ENCODE data around the gene TMEM63A. TPM values are rescaled to one million over a fixed set of nuclear protein-coding genes. Genes with fewer than 3 reads are reported as not detected.

TMEM63A gene
- total and polyA plus RNA-seq, 2 of the 13 experiments (the other 11 are each of a cell fraction or from before 2014, with no cell fraction given) = 23.9 to 53.3 TPM

DNA sequence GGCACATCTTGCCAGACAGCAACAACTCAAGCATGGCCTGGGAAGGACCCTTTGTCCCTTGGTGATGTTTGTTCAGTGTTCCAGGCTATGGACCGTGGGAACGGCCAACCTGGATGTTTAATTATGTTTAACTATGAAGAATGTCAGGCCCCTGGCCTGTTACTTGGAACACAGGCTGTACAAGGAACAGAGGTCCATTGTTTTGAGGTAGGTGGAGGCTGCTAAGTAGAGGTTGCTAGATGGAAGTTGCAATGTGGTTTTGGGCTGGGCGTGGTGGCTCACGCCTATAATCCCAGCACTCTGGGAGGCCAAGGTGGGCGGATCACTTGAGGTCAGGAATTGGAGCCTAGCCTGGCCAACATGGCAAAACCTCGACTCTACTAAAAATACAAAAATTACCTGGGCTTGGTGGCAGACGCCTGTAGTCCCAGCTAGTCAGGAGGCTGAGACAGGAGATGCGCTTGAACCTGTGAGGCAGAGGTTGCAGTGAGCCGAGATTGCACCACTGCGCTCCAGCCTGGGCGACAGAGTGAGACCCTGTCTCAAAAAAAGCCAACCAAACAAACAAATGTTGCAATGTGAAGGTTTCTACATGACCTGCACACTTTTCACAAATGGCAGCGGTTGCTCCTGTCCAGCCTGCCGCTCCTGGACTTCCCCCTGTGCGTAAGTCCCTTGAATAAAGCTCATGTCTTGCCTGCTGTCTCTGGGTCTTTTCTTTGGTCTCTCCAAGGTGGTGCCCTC, 9.2 kb upstream of the TMEM63A start (continued):
- TF ChIP-seq, protein P1, sequence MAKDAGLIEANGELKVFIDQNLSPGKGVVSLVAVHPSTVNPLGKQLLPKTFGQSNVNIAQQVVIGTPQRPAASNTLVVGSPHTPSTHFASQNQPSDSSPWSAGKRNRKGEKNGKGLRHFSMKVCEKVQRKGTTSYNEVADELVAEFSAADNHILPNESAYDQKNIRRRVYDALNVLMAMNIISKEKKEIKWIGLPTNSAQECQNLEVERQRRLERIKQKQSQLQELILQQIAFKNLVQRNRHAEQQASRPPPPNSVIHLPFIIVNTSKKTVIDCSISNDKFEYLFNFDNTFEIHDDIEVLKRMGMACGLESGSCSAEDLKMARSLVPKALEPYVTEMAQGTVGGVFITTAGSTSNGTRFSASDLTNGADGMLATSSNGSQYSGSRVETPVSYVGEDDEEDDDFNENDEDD (CRISPR knock-in tag; IDR thresholded peaks at IDR 0.05; ENCODE audit: borderline replicate concordance) = no peak
- TF ChIP-seq NCOA1 (CRISPR knock-in tag; IDR thresholded peaks at IDR 0.05) = no peak
- no peak for TF ChIP-seq ZNF317 (CRISPR knock-in tag; IDR thresholded peaks at IDR 0.05)
- no peak for TF ChIP-seq ZNF652 (CRISPR knock-in tag; IDR thresholded peaks at IDR 0.05; ENCODE audit: borderline replicate concordance, low read depth)
- TF ChIP-seq, protein P2, sequence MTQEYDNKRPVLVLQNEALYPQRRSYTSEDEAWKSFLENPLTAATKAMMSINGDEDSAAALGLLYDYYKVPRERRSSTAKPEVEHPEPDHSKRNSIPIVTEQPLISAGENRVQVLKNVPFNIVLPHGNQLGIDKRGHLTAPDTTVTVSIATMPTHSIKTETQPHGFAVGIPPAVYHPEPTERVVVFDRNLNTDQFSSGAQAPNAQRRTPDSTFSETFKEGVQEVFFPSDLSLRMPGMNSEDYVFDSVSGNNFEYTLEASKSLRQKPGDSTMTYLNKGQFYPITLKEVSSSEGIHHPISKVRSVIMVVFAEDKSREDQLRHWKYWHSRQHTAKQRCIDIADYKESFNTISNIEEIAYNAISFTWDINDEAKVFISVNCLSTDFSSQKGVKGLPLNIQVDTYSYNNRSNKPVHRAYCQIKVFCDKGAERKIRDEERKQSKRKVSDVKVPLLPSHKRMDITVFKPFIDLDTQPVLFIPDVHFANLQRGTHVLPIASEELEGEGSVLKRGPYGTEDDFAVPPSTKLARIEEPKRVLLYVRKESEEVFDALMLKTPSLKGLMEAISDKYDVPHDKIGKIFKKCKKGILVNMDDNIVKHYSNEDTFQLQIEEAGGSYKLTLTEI (CRISPR knock-in tag; conservative IDR thresholded peaks at IDR 0.05) = no peak
- TF ChIP-seq RXRA (CRISPR knock-in tag; IDR thresholded peaks at IDR 0.05) = no peak
- TF ChIP-seq NAIF1 (CRISPR knock-in tag; IDR thresholded peaks at IDR 0.05; ENCODE audit: borderline replicate concordance) = no peak
- TF ChIP-seq, protein P3, sequence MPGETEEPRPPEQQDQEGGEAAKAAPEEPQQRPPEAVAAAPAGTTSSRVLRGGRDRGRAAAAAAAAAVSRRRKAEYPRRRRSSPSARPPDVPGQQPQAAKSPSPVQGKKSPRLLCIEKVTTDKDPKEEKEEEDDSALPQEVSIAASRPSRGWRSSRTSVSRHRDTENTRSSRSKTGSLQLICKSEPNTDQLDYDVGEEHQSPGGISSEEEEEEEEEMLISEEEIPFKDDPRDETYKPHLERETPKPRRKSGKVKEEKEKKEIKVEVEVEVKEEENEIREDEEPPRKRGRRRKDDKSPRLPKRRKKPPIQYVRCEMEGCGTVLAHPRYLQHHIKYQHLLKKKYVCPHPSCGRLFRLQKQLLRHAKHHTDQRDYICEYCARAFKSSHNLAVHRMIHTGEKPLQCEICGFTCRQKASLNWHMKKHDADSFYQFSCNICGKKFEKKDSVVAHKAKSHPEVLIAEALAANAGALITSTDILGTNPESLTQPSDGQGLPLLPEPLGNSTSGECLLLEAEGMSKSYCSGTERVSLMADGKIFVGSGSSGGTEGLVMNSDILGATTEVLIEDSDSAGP (CRISPR knock-in tag; IDR thresholded peaks at IDR 0.05; ENCODE audit: borderline replicate concordance) = 0 out of 2 replicates have a peak, but pooled peaks have one; percentile 7
- TF ChIP-seq CBX1 (IDR thresholded peaks at IDR 0.05; ENCODE audit: low read depth) = no peak
- TF ChIP-seq ZNF138 (CRISPR knock-in tag; IDR thresholded peaks at IDR 0.05; ENCODE audit: low read depth) = no peak
- TF ChIP-seq, protein P4, sequence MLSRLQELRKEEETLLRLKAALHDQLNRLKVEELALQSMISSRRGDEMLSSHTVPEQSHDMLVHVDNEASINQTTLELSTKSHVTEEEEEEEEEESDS (CRISPR knock-in tag; IDR thresholded peaks at IDR 0.05; ENCODE audit: borderline replicate concordance) = no peak
- TF ChIP-seq TBX3 (IDR thresholded peaks at IDR 0.05; ENCODE audit: borderline replicate concordance) = no peak
- no peak for TF ChIP-seq EHMT2 (IDR thresholded peaks at IDR 0.05; ENCODE audit: borderline replicate concordance, low read depth, low read length)
- TF ChIP-seq PHF8 (CRISPR knock-in tag; IDR thresholded peaks at IDR 0.05) = peak; percentile 17; the same call in 1 of the 2 replicates
- TF ChIP-seq ARHGAP35 (CRISPR knock-in tag; IDR thresholded peaks at IDR 0.05; ENCODE audit: borderline replicate concordance) = no peak
- no peak for TF ChIP-seq CCDC6 (CRISPR knock-in tag; IDR thresholded peaks at IDR 0.05)
- TF ChIP-seq, protein P5, sequence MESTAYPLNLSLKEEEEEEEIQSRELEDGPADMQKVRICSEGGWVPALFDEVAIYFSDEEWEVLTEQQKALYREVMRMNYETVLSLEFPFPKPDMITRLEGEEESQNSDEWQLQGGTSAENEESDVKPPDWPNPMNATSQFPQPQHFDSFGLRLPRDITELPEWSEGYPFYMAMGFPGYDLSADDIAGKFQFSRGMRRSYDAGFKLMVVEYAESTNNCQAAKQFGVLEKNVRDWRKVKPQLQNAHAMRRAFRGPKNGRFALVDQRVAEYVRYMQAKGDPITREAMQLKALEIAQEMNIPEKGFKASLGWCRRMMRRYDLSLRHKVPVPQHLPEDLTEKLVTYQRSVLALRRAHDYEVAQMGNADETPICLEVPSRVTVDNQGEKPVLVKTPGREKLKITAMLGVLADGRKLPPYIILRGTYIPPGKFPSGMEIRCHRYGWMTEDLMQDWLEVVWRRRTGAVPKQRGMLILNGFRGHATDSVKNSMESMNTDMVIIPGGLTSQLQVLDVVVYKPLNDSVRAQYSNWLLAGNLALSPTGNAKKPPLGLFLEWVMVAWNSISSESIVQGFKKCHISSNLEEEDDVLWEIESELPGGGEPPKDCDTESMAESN (CRISPR knock-in tag; conservative IDR thresholded peaks at IDR 0.05) = 0 out of 2 replicates have a peak, but pooled peaks have one; percentile 38
- peak; percentile 21; the same call in 1 of the 2 replicates for TF ChIP-seq SOX5 (CRISPR knock-in tag; IDR thresholded peaks at IDR 0.05; ENCODE audit: borderline replicate concordance)

Data from HepG2 (cell line).